Stimulated activated naive B cell treated with anti-CD40 and anti-IgM and Interleukin-4, amounts not matched to agents 10 μg/mL and 1 μg/mL and 100 μg/mL, for 72 hours (primary cell): Measurements from ENCODE around the gene CBY1.

Experiments used
- ATAC-seq, 2 donors: fragments of 150-1000 bp; cut with Tn5 transposase; replicated peaks; 2 replicates each; pipeline ENCODE4 v1.10.0; 2021; ENCODE audit warnings: moderate library complexity in 1 of 2
- DNase-seq: peaks from one replicate; pipeline ENCODE4 v3.0.0; 2021
- H3K27ac Mint-ChIP-seq: one replicate; pipeline ENCODE4 v1.8.0; 2022; ENCODE audit warnings: mild to moderate bottlenecking, mixed read lengths
- H3K27me3 Mint-ChIP-seq, 2 donors: one replicate each; pipeline ENCODE4 v1.8.0; 2022; ENCODE audit warnings: mixed read lengths in 2 of 2
- H3K36me3 Mint-ChIP-seq, 2 donors: one replicate each; pipeline ENCODE4 v1.8.0; 2022; ENCODE audit warnings: mixed read lengths in 2 of 2, mild to moderate bottlenecking in 1 of 2
- H3K4me1 Mint-ChIP-seq, 2 donors: one replicate each; pipeline ENCODE4 v1.8.0; 2022; ENCODE audit warnings: mixed read lengths in 2 of 2, mild to moderate bottlenecking in 1 of 2
- H3K4me3 Mint-ChIP-seq, 2 donors: one replicate each; pipeline ENCODE4 v1.8.0; 2022; ENCODE audit warnings: mild to moderate bottlenecking in 2 of 2, mixed read lengths in 2 of 2, moderate library complexity in 1 of 2
- H3K9me3 Mint-ChIP-seq, 2 donors: one replicate each; pipeline ENCODE4 v1.8.0; 2022; ENCODE audit warnings: mixed read lengths in 2 of 2, mild to moderate bottlenecking in 1 of 2

Gene CBY1

GRCh38 chr22:38700789-38701628, 44.6 kb downstream of the CBY1 start, which contains the start of gene JOSD1:
JOSD1 (minus strand) TSS chr22:38700943; CDS start chr22:38699987, 956 bp downstream.
- peaks cover 12 to 22% of the 10 kb centered on the region in 2 donors for H3K36me3 Mint-ChIP-seq
- peak; percentile 97 for DNase-seq
- no peaks in the 10 kb centered on the region for H3K9me3 Mint-ChIP-seq
- H3K4me1 Mint-ChIP-seq = peaks cover 31 to 53% of the 10 kb centered on the region in 2 donors
- no peaks in the 10 kb centered on the region for H3K27me3 Mint-ChIP-seq
- peak; percentile 54 to 61 for ATAC-seq
- peak within 1 kb of the TSS; percentile 93 to 96 for H3K4me3 Mint-ChIP-seq
- peak within 1 kb of the TSS; percentile 97 for H3K27ac Mint-ChIP-seq

DNA sequence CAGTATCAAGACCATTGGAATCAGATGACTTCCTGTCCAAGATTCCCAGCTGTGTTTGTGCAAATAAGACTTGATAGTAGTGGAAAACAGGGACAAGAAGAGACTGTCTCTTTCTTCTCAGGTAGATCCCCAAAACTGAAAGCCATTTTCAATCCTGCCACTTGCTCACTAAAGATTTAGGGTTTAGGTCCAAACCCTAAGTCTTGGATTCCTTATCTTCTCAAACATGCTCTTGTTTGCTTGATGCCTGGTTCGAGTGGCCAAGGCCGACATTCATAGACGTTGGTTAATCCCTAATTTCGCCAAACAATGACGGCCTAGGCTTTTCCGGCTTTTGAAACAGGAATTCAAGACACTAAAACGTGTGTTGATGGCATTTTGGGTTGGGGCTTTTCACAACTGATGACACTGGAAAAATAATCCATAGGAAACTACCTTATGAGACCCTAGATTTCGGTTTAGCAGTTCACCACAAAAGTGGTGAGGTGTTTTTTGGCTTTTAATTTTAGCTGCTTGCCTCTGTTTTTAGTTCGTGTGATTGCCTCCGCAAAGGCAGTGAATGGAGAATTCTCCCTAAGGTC, 48.3 kb downstream of the CBY1 start:
- ATAC-seq = no peak
- no peaks in the 10 kb centered on the region for H3K27me3 Mint-ChIP-seq
- H3K9me3 Mint-ChIP-seq = no peaks in the 10 kb centered on the region

DNA sequence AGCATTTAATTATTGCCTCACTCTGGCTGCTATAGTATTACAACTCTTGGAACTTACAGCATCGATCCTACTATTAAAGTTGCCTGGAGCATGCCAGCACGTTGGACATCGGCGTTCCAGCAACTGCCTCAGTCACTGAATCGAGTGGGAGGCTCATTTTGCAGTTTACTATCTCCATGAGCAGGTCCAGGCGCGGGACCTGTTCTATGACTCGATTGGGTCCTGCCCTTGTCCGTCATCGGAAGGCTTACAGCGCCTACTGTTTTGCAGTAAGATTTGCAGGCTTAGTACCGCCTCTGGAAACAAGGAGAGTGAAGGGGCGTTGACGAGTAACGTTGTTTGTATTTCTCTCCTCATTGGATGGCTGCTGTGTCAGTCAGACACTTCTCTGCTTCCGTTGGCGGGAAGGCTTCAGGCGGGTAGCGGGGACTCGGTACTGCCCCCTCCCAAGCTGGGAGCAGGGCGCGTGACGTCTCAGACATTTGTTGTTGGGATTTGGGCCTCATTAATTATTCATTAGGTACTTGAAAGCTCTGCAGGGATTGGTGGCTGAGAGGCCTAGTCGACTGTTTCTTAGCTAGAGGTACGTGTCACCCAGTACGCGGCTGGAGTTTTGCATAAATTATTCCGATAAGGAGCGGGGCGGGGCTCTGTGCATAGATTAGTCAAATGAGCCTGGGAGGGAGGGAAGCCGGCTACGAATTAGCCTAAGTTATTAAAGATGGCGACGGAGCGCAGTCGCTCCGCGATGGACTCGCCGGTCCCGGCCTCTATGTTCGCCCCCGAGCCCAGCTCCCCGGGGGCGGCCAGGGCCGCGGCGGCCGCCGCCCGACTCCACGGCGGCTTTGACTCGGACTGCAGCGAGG, 49.0 kb downstream of the CBY1 start, which contains the start of gene GTPBP1:
Gene GTPBP1 (plus strand): TSS at position 710 of the 866 bp plus-strand sequence. CDS start 12 bp downstream, at position 722.
- Mint-ChIP-seq H3K27ac (peak within 1 kb of the TSS; percentile 96), H3K9me3 (no peaks in the 10 kb centered on the region), H3K4me3 (peak within 1 kb of the TSS; percentile 87 to 92), H3K36me3 (peaks cover 1 to 21% of the 10 kb centered on the region in 2 donors), H3K4me1 (peaks cover 35 to 48% of the 10 kb centered on the region in 2 donors), H3K27me3 (no peaks in the 10 kb centered on the region)
- peak; percentile 99 for DNase-seq
- peak; percentile 81 to 84 for ATAC-seq

More for the DNA sequence above, 48.3 kb downstream of the CBY1 start:
- peaks cover 1 to 21% of the 10 kb centered on the region in 2 donors for H3K36me3 Mint-ChIP-seq
- peak overlapping the region; percentile 96 for H3K27ac Mint-ChIP-seq
- peaks cover 35 to 50% of the 10 kb centered on the region in 2 donors for H3K4me1 Mint-ChIP-seq
- H3K4me3 Mint-ChIP-seq = peak overlapping the region; percentile 87 to 92
- no peak for DNase-seq

DNA sequence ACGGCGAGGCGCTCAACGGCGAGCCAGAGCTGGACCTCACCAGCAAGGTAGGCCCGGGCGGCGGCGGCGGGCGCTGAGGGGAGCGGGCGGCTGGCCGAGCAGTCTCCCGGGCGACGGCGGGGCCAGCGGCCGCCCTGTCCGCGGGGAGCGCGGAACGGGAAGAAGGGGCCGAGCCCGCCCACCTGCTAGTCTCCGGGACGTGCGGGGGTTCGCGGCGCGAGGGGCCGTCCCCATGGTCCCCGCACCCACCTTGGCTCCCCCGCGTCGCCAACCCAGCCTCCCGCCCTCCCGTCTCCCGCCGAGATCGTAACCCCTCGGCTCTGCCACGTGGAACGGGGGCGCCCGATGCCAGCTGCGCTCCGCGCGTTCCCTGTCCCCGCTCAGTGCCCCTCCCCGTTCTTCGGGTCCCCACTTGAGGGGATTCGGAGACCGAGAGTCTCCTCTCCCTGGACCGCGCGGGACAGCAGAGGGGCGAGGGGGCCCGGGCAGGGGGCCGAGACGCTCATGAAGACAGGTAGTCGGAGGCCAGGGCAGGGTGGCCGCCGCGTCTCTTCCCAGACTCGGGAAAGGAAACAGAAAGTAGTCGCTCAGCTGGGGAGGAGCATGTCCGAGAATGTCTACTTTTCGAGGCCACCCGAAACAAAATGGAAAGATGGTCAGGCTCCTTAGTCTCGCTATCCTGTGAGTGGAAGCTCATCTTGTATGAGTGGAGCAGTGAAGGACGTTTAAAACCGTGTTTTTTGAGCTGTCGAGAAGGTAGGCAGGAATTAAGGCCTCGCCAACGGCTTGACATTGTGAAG, 49.9 kb downstream of the CBY1 start:
- Mint-ChIP-seq H3K27ac (peak overlapping the region; percentile 92), H3K4me1 (peaks cover 40 to 56% of the 10 kb centered on the region in 2 donors), H3K36me3 (peaks cover 0 to 23% of the 10 kb centered on the region in 2 donors), H3K9me3 (no peaks in the 10 kb centered on the region), H3K27me3 (no peaks in the 10 kb centered on the region), H3K4me3 (peak overlapping the region; percentile 87 to 92)
- DNase-seq = no peak
- ATAC-seq = peak; percentile 1

- H3K4me1 Mint-ChIP-seq = peaks cover 40 to 60% of the 10 kb centered on the region in 2 donors
- no peaks in the 10 kb centered on the region for H3K27me3 Mint-ChIP-seq
- peaks cover 0 to 24% of the 10 kb centered on the region in 2 donors for H3K36me3 Mint-ChIP-seq
- DNase-seq (no peak), ATAC-seq (no peak)
- H3K4me3 Mint-ChIP-seq = peak overlapping the region; percentile 87 to 92
- peak overlapping the region; percentile 92 for H3K27ac Mint-ChIP-seq
- H3K9me3 Mint-ChIP-seq = no peaks in the 10 kb centered on the region
These were observed 50.4 kb downstream of the CBY1 start for GRCh38 chr22:38706901-38707195.

DNA sequence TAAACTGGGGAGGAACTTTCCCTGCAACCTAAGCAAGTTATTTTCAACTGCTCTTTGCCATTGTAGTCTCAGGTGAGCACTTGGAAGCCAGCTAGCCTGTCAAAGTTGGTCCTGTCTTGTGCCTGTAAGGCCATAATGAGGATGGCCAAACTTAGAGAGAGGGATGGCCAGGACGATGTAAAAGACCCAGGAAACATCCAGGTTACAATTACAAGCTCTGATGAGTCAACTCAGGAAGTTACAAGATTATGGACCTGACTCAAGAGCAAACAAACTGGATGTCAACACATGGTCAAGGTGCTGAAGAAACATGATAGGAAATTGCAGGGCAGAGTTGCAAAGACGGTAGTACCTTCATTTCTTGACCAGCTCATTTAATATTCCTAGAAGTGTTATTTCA, 50.9 kb downstream of the CBY1 start:
- DNase-seq = no peak

DNA sequence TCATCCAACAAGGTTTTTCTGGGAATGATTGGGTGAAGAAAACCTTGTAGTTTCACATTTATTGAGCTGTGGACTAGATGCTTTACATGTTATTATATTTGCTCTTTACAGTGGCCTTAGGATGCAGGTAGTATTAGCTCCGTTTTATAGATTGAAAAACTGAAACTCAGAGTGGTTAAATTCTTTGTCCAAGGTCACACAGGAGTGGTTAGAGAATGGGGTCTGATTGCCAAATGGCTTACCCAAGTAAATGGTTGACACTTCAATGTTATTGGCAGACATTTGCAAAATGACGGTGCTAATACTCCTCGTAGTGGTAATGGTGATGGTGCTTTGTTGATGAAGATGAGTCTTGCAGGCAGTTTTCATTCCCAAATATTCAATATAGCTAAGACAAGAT, 51.5 kb downstream of the CBY1 start:
- Mint-ChIP-seq H3K27me3 (no peaks in the 10 kb centered on the region), H3K4me3 (peak overlapping the region; percentile 87 to 92), H3K27ac (peak overlapping the region; percentile 93), H3K9me3 (no peaks in the 10 kb centered on the region), H3K36me3 (peaks cover 3 to 33% of the 10 kb centered on the region in 2 donors), H3K4me1 (peaks cover 48 to 69% of the 10 kb centered on the region in 2 donors)
- ATAC-seq = no peak
- no peak for DNase-seq

More for the DNA sequence above, 50.9 kb downstream of the CBY1 start:
- peaks cover 1 to 29% of the 10 kb centered on the region in 2 donors for H3K36me3 Mint-ChIP-seq
- no peaks in the 10 kb centered on the region for H3K27me3 Mint-ChIP-seq
- peak overlapping the region; percentile 92 for H3K27ac Mint-ChIP-seq
- no peaks in the 10 kb centered on the region for H3K9me3 Mint-ChIP-seq
- H3K4me1 Mint-ChIP-seq = peaks cover 44 to 65% of the 10 kb centered on the region in 2 donors
- H3K4me3 Mint-ChIP-seq = peak overlapping the region; percentile 87 to 92
- ATAC-seq = no peak

DNA sequence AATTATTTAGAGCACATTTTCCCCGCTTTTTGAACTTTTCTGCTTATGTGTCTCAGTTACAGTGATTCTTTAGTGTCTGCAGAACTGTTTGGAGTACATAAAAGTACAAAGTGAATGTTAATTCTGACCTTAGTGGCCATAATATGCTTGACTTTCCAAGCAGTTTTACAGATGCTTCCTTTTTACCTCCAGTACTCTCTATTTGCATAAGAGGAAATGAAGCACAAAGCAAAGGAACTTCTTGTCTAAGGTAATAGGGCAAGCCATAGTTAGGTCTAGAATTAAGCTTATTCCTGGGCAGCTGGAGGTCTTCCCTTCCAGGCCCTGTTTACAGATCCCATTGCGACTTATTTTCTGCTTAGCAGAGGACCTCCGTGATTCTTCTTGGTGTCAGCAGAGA, 52.9 kb downstream of the CBY1 start:
- Mint-ChIP-seq H3K4me3 (peak overlapping the region; percentile 63 to 65), H3K36me3 (peaks cover 5 to 44% of the 10 kb centered on the region in 2 donors), H3K27ac (peak overlapping the region; percentile 93), H3K9me3 (no peaks in the 10 kb centered on the region), H3K4me1 (peaks cover 56 to 75% of the 10 kb centered on the region in 2 donors), H3K27me3 (no peaks in the 10 kb centered on the region)
- ATAC-seq (no peak), DNase-seq (no peak)

GRCh38 chr22:38710351-38710750, 53.9 kb downstream of the CBY1 start:
- peaks cover 5 to 53% of the 10 kb centered on the region in 2 donors for H3K36me3 Mint-ChIP-seq
- no peaks in the 10 kb centered on the region for H3K27me3 Mint-ChIP-seq
- ATAC-seq (no peak), DNase-seq (no peak)
- H3K27ac Mint-ChIP-seq = no peak overlapping the region
- peaks cover 61 to 76% of the 10 kb centered on the region in 2 donors for H3K4me1 Mint-ChIP-seq
- H3K4me3 Mint-ChIP-seq = no peak overlapping the region
- no peaks in the 10 kb centered on the region for H3K9me3 Mint-ChIP-seq

GRCh38 chr22:38710866-38711265, 54.4 kb downstream of the CBY1 start:
- ATAC-seq = no peak

DNA sequence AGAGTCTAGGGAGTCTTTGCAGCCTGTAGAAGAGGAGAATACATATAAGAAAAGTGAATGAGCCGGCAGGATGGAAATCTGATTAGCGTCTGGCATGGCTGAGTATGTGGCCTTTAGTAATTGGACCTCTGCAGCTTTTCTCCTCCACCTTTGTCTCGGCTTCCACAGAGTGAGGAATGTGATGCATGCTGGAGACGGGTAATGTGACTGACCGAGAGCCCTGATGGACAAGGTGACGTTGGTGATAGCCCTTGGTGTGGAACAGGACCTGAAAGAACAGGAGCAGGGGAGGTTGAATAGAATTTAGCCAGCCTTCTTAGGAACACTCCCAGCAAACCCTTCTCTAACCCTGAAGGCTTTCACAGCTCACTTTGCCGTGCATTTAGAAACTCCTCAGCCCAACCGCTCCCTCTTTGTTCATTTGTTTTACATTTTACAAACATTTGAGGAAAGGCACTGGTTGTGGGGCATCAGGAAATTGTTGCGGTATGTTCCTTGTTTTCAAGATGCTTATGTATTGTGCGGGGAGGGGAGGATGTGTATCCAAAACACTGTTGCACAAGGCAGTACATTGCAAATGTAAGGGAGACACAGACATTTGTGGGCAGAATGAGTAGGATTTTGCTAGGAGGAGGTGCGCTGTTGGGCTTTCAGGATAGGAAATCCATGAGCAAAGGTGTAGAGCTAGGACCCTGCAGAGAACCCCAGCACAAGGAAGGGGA, 56.2 kb downstream of the CBY1 start:
- Mint-ChIP-seq H3K4me3 (no peak overlapping the region), H3K4me1 (peaks cover 53 to 71% of the 10 kb centered on the region in 2 donors), H3K36me3 (peaks cover 18 to 64% of the 10 kb centered on the region in 2 donors), H3K27me3 (no peaks in the 10 kb centered on the region), H3K9me3 (no peaks in the 10 kb centered on the region), H3K27ac (peak overlapping the region; percentile 21)
- ATAC-seq = no peak
- DNase-seq = no peak

More at GRCh38 chr22:38710866-38711265, 54.4 kb downstream of the CBY1 start:
- no peaks in the 10 kb centered on the region for H3K9me3 Mint-ChIP-seq
- no peak overlapping the region for H3K27ac Mint-ChIP-seq
- no peak overlapping the region for H3K4me3 Mint-ChIP-seq
- peaks cover 61 to 77% of the 10 kb centered on the region in 2 donors for H3K4me1 Mint-ChIP-seq
- peaks cover 7 to 58% of the 10 kb centered on the region in 2 donors for H3K36me3 Mint-ChIP-seq
- DNase-seq = no peak
- no peaks in the 10 kb centered on the region for H3K27me3 Mint-ChIP-seq

- no peaks in the 10 kb centered on the region for H3K27me3 Mint-ChIP-seq
- peak overlapping the region; percentile 68 for H3K27ac Mint-ChIP-seq
- DNase-seq = no peak
- no peak overlapping the region for H3K4me3 Mint-ChIP-seq
- peaks cover 42 to 59% of the 10 kb centered on the region in 2 donors for H3K4me1 Mint-ChIP-seq
- ATAC-seq = no peak
- no peaks in the 10 kb centered on the region for H3K9me3 Mint-ChIP-seq
- H3K36me3 Mint-ChIP-seq = peaks cover 18 to 65% of the 10 kb centered on the region in 2 donors
These were observed 57.5 kb downstream of the CBY1 start for GRCh38 chr22:38713921-38714320.
